CD4-positive, alpha-beta T cell treated with Interleukin-17A for 1 hour (primary cell): ENCODE results near the gene TSEN54.

ENCODE experiments used
- DNase-seq: peaks from one replicate; pipeline ENCODE4 v3.0.0-alpha.2; 2020

TSEN54 gene

DNA sequence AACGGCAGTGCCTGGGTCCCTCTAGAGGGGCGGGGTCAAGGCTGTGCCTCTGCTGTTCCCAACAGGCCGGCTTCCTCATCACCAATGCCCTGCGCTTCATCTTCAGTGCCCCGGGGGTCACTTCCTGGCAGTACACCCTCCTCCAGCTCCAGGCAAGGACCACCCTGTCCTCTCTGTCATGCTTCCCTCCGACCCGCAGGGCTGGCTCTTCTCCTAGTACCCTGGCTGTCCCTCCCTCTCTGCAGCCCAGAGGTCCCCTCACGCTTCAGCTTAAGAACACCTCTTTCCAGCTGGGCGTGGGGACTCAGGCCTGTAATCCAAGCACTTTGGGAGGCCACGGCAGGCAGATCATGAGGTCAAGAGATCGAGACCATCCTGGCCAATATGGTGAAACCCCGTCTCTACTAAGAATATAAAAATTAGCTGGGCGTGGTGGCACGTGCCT, 26.8 kb upstream of the TSEN54 start:
- DNase-seq, result no peak

GRCh38 chr17:75490173-75490743, 26.1 kb upstream of the TSEN54 start:
- no peak for DNase-seq

DNA sequence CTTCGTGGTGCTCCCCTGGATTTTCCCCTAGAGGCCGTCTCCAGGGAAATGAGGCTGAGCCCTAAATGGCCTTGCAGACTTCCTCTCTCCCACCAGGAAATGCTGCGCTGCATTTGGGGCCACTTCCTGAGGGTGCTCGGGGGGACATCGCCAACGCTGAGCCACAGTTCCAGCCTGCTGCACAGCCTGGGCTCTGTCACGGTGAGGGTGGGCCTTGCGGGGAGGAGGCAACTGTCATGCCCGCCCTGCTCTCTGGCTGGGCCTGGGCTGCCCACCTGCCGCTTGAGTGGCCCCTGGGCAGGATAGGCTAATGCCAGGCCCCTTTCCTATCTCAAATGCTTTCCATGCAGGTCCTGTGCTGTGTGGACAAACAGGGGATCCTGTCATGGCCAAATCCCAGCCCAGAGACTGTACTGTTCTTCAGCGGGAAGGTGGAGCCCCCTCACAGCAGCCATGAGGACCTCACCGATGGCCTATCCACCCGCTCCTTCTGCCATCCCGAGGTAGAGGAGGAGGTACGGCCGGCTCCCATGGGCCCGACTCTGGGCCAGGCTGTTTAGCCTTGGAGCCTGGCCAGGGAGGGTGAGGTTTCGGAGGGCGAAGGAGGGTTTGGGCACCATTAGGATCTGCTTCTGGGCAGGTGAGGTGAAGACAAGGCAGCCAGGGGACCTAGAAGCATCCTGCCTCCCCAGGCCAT, 25.2 kb upstream of the TSEN54 start:
- no peak for DNase-seq

DNA sequence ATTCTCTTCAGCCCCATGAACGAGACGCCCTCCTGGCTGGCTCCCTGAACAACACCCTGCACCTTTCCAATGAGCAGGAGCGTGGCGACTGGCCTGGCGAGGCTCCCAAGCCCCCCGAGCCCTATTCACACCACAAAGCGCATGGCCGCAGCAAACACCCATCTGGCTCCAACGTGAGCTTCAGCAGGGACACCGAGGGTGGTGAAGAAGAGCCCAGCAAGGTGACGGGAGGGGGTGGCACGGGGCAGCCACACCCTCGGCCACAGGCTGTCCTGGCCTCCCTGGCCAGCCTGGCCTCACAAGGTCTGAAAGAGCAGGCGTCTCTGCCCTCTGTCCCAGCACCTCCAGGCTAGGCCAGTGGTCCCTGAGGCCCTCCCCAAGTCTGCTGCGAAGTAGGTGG, 24.6 kb upstream of the TSEN54 start:
- DNase-seq, result no peak

GRCh38 chr17:75492555-75493168, 23.7 kb upstream of the TSEN54 start:
- DNase-seq, result no peak

DNA sequence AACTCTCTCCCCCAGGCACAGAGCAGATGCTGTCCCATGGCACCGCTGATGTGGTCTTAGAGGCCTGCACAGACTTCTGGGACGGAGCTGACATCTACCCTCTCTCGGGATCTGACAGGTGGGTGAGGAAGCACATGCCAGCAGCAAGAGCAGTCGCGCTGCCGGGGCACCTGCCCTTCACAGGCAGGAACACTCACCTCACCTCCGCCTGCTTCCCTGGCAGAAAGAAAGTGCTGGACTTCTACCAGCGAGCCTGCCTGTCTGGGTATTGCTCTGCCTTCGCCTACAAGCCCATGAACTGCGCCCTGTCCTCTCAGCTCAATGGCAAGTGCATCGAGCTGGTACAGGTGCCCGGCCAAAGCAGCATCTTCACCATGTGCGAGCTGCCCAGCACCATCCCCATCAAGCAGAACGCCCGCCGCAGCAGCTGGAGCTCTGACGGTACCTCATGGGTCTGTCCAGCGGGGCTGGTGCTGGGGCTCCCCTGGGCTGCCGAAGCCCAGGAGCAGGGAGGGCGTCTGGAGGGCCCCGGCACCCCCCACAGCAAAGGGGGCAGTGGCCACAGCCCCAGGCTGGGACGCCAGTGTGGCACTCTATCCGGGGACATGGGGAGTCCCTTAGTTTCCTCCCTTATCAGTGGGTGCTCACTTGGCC, 22.7 kb upstream of the TSEN54 start:
- DNase-seq, result no peak

DNA sequence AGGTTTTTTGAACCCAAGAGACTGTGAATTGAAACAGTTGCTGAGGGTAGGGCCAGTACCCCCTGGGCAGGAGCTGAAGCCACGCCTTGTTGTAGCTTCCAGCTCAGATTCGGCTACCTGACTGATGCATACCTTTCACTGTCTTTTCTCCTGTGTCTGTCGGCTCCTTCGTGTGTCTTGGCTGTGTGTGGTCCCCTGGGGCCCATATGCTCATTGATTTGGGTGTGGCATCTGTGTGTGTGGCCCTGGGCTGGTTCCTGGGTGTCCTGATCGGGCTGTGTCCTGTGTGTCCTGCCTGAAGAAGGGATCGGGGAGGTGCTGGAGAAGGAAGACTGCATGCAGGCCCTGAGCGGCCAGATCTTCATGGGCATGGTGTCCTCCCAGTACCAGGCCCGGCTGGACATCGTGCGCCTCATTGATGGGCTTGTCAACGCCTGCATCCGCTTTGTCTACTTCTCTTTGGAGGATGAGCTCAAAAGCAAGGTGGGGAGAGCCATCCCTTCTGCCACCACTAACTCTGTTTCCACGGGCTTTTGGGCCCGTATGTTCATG, 21.9 kb upstream of the TSEN54 start:
- no peak for DNase-seq

- DNase-seq, result no peak
These were observed 20.3 kb upstream of the TSEN54 start for GRCh38 chr17:75496005-75496404.

DNA sequence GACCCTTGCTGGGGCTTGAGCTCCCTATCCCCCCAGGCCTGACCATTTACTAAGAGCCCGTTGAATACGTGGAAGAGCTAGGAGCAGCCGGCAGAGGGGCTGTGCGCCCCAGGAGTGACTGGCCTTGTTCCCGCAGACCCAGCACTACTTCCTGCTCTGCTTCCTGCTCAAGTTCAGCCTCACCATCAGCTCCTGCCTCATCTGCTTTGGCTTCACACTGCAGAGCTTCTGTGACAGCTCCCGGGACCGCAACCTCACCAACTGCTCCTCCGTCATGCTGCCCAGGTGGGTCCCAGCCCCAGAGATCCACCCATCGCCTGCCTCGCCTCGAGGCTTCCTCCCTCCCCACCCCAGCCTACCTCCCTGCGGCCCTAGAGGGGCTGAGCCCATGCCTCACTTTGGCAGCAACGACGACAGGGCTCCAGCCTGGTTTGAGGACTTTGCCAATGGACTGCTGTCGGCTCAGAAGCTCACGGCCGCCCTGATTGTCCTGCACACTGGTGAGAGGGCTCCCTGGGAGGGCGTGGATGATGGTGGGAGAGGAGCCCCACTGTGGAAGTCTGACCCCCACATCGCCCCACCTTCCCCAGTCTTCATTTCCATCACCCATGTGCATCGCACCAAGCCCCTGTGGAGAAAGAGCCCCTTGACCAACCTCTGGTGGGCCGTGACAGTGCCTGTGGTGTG, 18.1 kb upstream of the TSEN54 start:
- DNase-seq, result no peak

DNA sequence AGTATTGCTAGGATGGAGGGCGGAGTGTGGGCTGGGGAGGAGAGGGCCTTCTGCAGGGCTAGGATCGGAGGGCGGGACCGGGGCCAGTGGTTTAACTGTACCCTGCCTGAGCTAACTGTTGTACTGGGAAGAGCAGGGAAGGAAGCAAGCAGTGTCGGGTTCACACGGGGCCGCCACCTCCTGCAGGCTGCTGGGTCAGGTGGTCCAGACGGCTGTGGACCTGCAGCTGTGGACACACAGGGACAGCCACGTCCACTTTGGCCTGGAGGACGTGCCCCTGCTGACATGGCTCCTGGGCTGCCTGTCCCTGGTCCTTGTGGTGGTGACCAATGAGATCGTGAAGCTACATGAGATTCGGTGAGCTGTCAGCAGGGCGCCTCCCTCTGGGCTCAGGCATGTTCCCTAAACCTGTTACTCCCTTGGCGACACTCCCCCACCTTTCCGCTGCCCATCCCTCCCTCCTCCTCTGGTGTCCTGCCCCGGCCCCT, 17.6 kb upstream of the TSEN54 start:
- DNase-seq, result no peak

DNA sequence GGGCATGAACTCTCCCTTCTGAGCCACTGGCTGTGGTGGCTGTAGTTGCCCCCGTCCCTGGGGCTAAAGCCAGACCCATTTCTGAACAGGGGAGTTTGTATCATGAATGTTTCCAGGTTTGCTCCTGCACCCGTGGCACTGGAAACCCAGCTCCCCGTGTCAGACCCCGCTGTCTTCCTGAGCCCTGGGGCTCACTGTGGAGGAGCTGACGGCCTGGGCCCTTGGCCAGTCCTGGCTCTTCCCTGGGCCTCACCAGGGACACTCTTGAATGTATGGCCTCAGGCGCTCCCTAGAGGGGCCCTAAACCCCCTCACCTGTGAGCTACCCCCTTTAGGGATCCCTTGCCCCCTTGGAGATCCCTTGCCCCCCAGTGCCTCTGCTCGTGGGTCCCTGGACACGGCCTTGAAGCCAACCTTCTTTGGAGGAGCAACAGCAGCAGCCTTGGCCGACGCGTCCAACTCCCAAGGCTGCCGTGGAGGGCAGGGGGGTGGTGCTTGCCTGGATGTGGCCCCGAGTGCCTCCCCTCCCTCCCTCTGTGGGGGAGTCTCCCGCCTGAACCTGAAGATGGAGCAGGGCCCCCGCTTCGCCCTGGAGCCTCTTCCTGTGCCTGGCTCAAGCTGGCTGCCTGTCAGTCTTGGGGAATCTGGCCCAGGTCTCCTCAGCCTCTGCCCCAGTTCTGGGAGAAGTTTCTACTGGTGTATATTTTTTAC, 16.9 kb upstream of the TSEN54 start:
- DNase-seq, result no peak

DNA sequence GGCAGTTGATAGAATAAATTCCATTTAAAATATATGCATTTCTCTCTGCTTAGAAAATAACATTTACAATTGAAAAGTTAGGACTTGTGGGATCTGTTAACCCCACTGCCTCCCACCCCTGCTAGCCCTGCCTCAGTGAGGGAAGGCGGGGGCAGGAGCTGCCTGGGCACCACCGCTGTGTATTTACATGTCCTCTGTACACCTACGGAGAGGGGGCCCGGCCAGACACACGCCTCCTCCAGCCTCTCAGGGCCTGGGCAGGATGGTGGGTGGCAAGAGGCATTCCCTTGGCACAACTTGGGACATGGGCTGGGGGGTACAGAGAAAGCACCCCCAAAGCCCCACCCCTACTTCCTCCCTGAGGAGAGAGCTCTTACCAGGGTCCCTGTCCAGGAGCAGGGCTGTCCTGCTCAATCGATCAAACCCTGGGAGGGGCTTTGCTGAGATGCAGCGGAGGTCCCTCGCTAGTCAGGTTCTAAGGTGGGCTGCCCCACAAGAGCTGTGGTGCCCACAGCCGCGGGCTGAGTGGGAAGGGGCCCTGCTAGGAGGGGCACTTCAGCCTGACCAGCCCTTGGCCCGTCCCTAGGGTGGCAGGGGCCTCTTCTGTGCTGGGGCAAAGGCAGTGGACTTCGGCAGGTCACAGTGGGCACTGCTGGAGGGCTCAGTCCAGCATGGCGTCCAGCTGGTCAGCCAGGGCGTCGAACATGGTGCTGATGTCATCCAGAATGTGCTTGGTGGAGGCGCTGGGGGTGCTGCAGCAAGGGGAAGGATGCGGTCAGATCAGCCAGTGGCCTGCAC, 15.7 kb upstream of the TSEN54 start:
- DNase-seq, result no peak

GRCh38 chr17:75501378-75502071, 14.8 kb upstream of the TSEN54 start:
- no peak for DNase-seq

DNA sequence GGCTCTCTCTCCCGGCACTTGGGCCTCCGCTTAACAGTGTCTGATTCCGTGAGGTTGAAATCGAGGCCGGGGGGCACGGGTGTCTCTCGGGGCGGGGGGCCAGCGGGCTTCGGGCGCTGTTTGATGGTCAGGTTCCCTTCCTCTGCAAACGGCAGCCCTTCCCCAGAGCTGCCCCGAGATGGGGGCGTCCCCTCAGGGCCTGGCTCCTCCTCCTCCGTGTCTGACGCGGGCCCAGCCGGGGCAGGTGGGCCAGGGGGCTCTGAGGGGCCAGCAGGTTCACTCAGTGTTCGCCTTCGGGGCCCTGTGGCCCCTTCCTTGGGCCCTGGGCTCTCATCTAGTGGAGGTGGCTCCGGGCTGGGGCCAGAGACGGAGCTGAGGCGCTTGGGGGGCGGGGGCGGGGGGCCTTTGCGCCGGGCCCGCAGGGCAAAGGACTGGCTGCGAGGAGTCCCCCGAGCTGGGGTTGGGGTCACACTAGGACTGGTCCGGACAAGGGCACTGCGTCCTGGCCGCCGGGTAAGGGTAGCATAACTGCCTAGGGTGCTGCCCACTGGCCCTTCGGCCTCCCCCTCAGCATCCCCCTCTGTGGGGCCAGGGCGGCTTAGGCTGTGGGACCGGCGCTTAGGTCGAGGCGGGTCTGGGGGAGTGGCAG, 14.1 kb upstream of the TSEN54 start:
- DNase-seq, result no peak

DNA sequence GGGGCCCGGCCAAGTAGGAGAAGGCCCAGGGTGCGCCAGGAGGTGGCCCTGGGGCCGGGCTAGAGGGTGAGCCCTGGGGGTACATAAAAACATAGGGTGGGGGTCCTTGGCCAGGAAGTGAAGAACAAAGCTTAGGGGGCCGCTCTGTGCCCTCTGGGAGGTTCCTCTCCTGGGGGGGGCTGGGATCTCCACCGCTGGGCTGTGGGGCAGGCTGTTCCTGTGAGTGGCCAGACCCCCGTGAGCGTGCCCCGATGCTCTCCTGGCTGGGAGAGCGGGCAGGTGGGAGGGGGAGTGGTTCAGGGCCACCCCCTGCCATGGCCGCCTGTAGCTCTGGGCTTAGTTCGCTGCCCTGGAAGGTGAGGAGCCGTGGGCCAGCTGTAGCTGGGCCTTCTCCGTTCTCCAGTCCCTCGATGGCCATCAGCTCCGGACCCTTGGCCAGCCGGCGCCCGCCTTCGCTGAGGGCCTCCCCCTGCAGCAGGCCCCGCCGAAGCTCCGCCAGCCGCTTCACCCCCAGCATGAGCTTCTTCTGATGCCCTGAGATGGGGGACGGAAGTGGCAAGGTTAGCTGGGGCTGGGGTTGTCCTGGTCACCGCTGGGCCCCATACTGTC, 13.5 kb upstream of the TSEN54 start:
- DNase-seq, result no peak

DNA sequence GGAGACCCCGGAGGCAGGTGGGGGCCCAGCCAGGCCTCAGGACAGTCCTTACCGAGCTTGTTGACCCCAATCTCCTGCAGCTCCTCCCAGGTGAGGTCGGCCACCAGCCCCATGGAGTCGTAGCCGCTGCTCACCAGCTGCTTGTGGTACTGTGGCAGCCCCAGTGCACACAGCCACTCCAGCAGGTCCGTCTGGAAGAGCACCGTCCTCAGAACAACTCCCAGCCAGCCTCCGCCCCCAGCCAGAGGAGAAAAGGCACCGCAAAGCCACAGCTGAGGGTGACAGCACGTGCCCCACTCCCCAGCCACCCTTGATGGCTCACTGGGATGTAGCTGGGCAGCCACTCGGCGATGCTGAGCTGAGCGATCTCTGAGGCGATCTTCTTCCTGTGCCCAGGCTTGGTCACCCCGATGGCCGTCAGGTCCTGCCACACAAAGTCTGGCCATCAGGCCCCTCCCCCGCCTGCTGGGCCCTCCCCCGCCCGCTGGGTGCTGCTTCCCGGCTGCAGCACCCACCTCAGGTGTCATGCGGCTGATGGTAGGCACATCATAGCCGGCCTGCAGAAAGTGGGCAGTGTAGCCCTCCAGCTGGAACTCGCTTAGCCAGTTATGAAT, 12.9 kb upstream of the TSEN54 start:
- no peak for DNase-seq

- DNase-seq, result peak; percentile 21
These were observed 12.4 kb upstream of the TSEN54 start for GRCh38 chr17:75503976-75504346.

- peak; percentile 47 for DNase-seq
These were observed 11.8 kb upstream of the TSEN54 start for GRCh38 chr17:75504347-75505151.

GRCh38 chr17:75505152-75505409, 11.2 kb upstream of the TSEN54 start:
- DNase-seq, result no peak
